ENCODE measurements around the gene SNN. TPM values are rescaled to one million over a fixed set of nuclear protein-coding genes. Genes with fewer than 3 reads are reported as not detected.

Gene SNN
- total RNA-seq, 4 donors from 2014 or later = 34.6 to 40.3 (median 39.7) TPM

GRCh38 chr16:11681976-11682654 lies 13.9 kb downstream of the SNN start:
- Histone ChIP-seq H3K4me3 (no peak overlapping the region), H3K36me3 (peaks cover 0 to 78% of the 10 kb centered on the region in 2 donors), H3K27ac (peak overlapping the region in 3 of 4 donors; percentile 55 to 60 (median 59)), H3K9me3 (no peaks in the 10 kb centered on the region), H3K27me3 (no peaks in the 10 kb centered on the region), H3K4me1 (peaks cover 0 to 81% (median 23%) of the 10 kb centered on the region in 3 donors)
- no peak for TF ChIP-seq POLR2AphosphoS5 (IDR thresholded peaks at IDR 0.05)
- TF ChIP-seq, protein P1, sequence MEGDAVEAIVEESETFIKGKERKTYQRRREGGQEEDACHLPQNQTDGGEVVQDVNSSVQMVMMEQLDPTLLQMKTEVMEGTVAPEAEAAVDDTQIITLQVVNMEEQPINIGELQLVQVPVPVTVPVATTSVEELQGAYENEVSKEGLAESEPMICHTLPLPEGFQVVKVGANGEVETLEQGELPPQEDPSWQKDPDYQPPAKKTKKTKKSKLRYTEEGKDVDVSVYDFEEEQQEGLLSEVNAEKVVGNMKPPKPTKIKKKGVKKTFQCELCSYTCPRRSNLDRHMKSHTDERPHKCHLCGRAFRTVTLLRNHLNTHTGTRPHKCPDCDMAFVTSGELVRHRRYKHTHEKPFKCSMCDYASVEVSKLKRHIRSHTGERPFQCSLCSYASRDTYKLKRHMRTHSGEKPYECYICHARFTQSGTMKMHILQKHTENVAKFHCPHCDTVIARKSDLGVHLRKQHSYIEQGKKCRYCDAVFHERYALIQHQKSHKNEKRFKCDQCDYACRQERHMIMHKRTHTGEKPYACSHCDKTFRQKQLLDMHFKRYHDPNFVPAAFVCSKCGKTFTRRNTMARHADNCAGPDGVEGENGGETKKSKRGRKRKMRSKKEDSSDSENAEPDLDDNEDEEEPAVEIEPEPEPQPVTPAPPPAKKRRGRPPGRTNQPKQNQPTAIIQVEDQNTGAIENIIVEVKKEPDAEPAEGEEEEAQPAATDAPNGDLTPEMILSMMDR (IDR thresholded peaks at IDR 0.05) = no peak
- TF ChIP-seq EP300 (IDR thresholded peaks at IDR 0.05) = no peak
- no peak for TF ChIP-seq POLR2A (IDR thresholded peaks at IDR 0.05)
- peak; percentile 2 for ATAC-seq
- WGBS, 2 donors (ENCODE audit: low coverage in 1 of 2) = 75 to 78% methylated on average over 9 to 12 of the region's 12 CpGs

- TF ChIP-seq POLR2A (IDR thresholded peaks at IDR 0.05) (no peak), POLR2AphosphoS5 (IDR thresholded peaks at IDR 0.05) (peak; percentile 52), EP300 (IDR thresholded peaks at IDR 0.05) (no peak)
- TF ChIP-seq, protein P1 (IDR thresholded peaks at IDR 0.05) = no peak
- Histone ChIP-seq H3K4me1 (peaks cover 0 to 81% (median 23%) of the 10 kb centered on the region in 3 donors), H3K27me3 (no peaks in the 10 kb centered on the region), H3K9me3 (no peaks in the 10 kb centered on the region), H3K36me3 (peaks cover 0 to 78% of the 10 kb centered on the region in 2 donors), H3K27ac (peak overlapping the region in 3 of 4 donors; percentile 55 to 67 (median 60)), H3K4me3 (no peak overlapping the region)
- peak; percentile 43 for ATAC-seq
- WGBS, 2 donors (ENCODE audit: low coverage in 1 of 2) = 44 to 47% methylated on average over 3 to 5 of the region's 5 CpGs
These were observed 14.4 kb downstream of the SNN start for GRCh38 chr16:11682655-11683096.

GRCh38 chr16:11683145-11683544 lies 14.9 kb downstream of the SNN start:
- Histone ChIP-seq H3K9me3 (no peaks in the 10 kb centered on the region), H3K4me3 (no peak overlapping the region), H3K27me3 (no peaks in the 10 kb centered on the region), H3K4me1 (peaks cover 0 to 81% (median 26%) of the 10 kb centered on the region in 3 donors), H3K36me3 (peaks cover 0 to 78% of the 10 kb centered on the region in 2 donors), H3K27ac (peak overlapping the region in 3 of 4 donors; percentile 55 to 67 (median 60))
- no peak for ATAC-seq
- 50 to 86% methylated on average over 2 to 8 of the region's 11 CpGs for WGBS, 2 donors (ENCODE audit: low coverage in 1 of 2)
- TF ChIP-seq EP300 (IDR thresholded peaks at IDR 0.05) (no peak), POLR2A (IDR thresholded peaks at IDR 0.05) (no peak), POLR2AphosphoS5 (IDR thresholded peaks at IDR 0.05) (no peak)
- TF ChIP-seq, protein P1 (IDR thresholded peaks at IDR 0.05) = no peak

DNA sequence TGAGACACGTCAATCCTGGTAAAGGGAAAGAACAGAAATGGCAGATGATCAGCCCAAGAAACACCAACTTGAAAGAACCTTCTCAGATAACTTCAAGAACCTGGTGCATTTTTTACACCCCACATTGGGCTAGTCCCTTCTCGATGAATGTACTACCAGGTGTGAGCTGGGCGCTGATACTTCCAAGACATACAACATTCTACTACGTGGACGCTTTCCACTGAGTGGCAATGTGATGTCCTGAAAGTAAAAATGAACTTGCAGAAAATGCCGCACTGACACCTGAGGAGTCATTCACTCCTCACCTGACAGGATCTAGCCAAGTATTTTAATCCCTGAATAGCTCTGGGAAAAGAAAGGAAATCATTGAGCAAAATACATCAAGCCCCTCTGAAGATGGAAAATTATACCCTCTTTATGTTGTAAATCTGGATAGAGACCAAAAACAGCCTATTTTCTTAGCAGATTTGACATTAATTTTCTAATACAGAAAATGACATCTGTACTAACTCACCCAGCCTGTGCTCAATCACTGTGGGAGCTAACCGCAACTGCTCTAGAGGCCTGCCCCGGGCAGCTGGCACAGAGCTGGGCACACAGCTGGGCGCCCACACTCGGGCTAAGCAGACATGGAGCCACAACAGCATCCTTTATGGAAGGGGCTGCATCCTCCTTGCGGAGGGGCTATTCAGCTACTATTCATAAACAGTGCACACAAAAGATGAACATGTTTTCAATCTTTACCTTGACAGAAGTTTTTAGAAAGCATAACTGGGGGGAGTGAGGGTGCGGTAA lies 16.2 kb downstream of the SNN start:
- Histone ChIP-seq H3K4me3 (no peak overlapping the region), H3K9me3 (no peaks in the 10 kb centered on the region), H3K27ac (no peak overlapping the region), H3K36me3 (peaks cover 0 to 66% of the 10 kb centered on the region in 2 donors), H3K4me1 (peaks cover 0 to 81% (median 34%) of the 10 kb centered on the region in 3 donors), H3K27me3 (no peaks in the 10 kb centered on the region)
- TF ChIP-seq EP300 (IDR thresholded peaks at IDR 0.05) (no peak), POLR2AphosphoS5 (IDR thresholded peaks at IDR 0.05) (no peak), POLR2A (IDR thresholded peaks at IDR 0.05) (no peak)
- TF ChIP-seq, protein P1 (IDR thresholded peaks at IDR 0.05) = no peak
- 89 to 95% methylated on average over 6 to 12 of the region's 12 CpGs for WGBS, 2 donors (ENCODE audit: low coverage in 1 of 2)
- no peak for ATAC-seq

Data from gastroesophageal sphincter (tissue), 4 donors.